ENCODE measurements around the gene IFI30.
A peak's percentile ranks its signal among the peaks of the same experiment; 100 is the strongest.
"Not testable (repeated sequence)": the region's sequence is repeated elsewhere in the genome, so short reads cannot be mapped to it uniquely, and the experiment has no call there.

Gene IFI30

DNA sequence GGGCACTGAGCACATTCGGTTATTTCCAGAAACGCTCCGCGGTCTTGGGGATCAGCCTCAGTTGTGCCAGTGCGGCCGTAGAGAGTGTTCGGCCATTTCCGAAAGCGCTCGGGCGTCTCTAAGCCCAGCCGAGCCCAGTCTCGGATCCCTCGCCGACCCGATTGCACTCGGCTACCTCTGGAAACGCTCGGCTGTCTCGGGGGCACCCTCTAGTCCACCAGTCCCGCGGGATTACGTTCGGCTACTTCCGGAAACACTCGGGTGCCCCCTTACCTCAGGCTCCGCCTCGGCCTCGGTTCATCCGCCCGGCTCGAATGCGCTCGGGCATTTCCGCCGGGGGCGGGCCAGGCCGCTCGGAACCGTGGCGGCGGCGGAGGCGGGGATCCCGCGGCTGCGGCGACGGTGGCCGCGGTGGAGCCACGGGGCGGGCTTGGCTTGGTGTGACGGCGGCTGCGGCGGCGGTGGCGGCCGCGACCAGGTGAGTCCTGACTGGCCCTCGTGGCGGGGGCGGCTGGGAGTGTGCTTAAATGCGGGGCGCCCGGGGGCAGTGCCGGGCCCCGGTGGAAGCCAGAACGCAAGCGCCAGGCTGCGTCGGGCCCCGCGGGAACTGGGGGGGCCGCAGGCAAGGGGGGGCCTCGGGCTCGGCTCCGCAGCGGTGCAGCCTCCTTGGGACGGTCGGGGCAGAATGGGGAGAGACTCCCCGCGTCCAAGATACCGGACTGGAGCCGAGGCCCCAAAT lies 20.6 kb upstream of the IFI30 start, which contains the start of gene PIK3R2:
TSS of gene PIK3R2 (plus strand) at position 347 of the 739 bp plus-strand sequence. CDS start 2,717 bp downstream, outside the sequence.
- DNase-seq (ENCODE audit: low spot score): peak; percentile 96

DNA sequence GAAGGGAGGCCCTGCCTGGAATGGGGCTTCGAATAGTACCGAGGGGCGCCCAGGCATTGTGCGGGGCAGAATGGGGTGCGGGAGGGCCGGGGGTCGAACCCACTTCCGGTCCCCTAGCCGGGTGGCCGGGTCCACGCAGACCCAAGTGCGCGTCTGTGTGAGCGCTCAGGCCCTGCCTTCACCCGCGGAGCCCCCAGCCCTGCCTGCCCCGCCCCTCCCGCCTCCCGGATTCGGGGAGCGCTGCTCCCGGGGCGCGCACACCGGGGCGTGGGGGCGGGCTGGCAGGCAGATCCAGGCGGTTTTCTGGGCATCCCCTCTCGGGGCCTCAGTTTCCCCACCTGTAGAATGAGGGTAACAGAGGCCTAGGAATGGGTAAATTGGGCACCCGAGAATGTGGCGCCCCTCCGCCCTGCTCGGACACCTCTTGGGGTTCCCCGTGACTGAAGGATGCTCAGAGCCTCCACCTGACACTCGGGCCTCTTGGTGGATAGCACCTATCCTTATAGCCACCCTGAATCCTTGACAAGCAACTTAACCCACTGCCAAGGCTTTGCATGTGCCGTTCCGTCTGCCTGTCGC lies 20.0 kb upstream of the IFI30 start:
- peak; percentile 50 for DNase-seq (ENCODE audit: low spot score)

- DNase-seq (ENCODE audit: low spot score): peak; percentile 36
These were observed 18.2 kb upstream of the IFI30 start for GRCh38 chr19:18155095-18156087.

DNA sequence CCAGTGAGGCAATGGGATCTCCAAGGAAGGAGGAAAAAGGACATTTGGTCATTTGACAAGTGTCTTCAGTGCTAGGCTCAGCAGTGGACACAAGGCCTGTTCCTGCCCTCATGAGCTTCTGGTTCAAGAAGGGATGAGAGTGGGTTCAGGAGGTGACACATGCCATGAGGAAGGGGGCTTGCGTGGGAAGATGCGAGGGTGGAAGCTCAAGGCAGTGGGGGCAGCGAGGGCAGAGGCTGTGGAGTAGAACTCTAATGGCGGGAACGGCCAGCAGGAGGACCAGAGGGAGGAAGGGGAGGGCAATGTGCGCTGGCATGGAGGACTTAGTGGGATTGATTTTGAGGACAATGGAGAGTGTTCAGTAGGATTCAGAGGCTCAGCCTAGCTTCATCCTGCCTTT lies 17.3 kb upstream of the IFI30 start:
- no peak for DNase-seq (ENCODE audit: low spot score)

- peak; percentile 98 for DNase-seq (ENCODE audit: low spot score)
These were observed 16.7 kb upstream of the IFI30 start for GRCh38 chr19:18156841-18157464.

DNA sequence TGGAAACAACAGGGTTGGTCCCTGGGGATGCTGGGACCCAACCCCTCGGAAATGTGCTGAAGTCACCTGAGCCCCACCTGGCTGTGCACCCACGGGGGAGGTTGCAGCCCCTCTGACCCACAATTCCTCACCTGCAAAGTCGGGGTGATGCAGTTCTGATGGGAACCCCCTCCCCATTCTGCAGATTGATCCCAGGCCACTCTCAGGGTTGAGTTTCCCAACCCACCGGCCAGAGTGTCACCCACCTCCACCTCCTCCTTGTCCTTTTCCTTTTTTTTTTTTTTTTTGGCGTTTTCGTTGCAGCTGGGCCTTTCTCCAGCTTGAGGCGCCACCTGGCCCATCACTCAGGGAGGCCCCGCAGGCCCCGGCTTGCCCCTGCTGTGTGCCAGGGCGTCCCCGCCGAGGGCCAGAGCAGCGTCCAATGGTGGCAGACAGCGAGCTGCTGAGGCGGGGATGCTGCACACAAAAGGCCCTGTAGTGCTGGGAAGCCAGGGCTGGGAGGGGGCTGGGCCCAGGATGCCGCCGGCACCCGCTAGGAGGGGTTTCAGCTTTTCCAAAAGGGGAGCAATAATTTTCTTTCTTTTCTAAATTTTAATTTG lies 16.0 kb upstream of the IFI30 start:
- DNase-seq (ENCODE audit: low spot score): no peak

GRCh38 chr19:18158467-18158866 lies 15.1 kb upstream of the IFI30 start:
- DNase-seq (ENCODE audit: low spot score): peak; percentile 55

GRCh38 chr19:18159059-18159616 lies 14.5 kb upstream of the IFI30 start:
- DNase-seq (ENCODE audit: low spot score): not testable (repeated sequence)

DNA sequence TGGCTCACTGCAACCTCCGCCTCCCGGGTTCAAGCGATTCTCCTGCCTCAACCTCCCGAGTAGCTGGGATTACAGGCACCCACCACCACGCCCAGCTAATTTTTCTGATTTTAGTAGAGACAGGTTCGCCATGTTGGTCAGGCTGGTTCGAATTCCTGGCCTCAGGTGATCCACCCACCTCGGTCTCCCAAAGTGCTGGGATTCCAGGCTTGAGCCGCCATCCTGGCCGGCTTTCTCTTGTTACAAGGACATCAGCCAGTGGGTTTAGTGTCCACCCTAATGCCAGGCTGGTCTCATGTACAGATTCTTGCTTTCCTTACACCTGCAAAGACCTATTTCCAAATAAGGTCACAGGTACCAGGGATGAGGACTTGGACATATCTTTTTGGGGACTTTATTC lies 13.8 kb upstream of the IFI30 start:
- DNase-seq (ENCODE audit: low spot score): no peak

- DNase-seq (ENCODE audit: low spot score): peak; percentile 75
These were observed 13.1 kb upstream of the IFI30 start for GRCh38 chr19:18160493-18160970.

GRCh38 chr19:18160971-18161635 lies 12.5 kb upstream of the IFI30 start:
- peak; percentile 90 for DNase-seq (ENCODE audit: low spot score)

DNA sequence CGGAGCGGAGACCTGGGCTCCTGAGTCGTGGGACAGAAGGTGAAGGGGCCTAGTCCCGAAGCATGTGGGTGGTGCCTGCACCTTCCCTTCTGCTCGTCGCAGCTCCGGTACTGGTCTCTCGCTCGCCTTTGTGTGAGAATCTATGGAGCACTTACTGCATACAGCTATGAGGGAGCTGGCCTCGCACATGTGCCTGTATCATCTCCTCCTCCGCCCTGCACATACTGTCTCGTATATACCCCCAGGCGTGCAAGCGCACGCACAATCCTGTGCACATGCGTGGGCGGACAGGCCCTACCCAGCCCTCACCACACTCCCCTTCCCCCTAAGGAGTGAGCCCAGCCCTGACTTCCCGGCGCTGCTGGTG lies 12.0 kb upstream of the IFI30 start:
- no peak for DNase-seq (ENCODE audit: low spot score)

GRCh38 chr19:18164072-18164471 lies 9.5 kb upstream of the IFI30 start:
- DNase-seq (ENCODE audit: low spot score): no peak

GRCh38 chr19:18165794-18166544 lies 7.6 kb upstream of the IFI30 start:
- no peak for DNase-seq (ENCODE audit: low spot score)

GRCh38 chr19:18167011-18167410 lies 6.6 kb upstream of the IFI30 start:
- DNase-seq (ENCODE audit: low spot score): no peak

DNA sequence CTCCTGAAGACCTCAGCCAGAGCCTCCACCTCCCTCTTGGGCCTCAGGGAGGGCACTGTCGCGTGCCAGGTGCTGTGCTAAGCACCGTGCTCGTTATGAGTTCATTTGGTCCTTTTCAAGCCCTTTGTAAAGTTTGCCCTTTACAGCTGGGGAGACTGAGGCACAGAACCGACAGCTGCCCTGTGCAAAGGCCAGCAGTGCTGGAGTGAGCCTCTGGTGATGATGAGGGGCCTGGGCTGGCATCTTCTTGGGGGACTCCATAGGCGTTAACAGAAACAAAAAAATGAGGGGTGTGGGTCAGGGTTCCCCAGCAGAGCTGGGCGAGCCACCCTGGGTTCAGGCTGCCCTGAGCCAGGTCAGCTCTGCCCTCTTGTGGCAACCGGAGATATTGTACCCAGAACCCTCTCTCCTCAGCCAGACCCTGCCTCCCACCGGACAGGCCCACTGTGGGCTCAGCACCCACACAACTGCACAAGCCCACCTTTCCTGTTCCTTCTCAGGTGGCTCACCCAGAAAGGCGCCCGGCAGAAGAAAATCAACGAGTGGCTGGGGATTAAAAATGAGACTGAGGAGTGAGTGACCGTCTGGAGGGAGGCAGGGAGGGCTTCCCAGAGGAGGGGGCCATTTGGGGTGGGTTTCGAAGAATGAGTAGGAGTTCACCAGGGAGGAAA lies 5.5 kb upstream of the IFI30 start:
- peak; percentile 72 for DNase-seq (ENCODE audit: low spot score)

GRCh38 chr19:18168673-18169381 lies 4.8 kb upstream of the IFI30 start:
- DNase-seq (ENCODE audit: low spot score): no peak

DNA sequence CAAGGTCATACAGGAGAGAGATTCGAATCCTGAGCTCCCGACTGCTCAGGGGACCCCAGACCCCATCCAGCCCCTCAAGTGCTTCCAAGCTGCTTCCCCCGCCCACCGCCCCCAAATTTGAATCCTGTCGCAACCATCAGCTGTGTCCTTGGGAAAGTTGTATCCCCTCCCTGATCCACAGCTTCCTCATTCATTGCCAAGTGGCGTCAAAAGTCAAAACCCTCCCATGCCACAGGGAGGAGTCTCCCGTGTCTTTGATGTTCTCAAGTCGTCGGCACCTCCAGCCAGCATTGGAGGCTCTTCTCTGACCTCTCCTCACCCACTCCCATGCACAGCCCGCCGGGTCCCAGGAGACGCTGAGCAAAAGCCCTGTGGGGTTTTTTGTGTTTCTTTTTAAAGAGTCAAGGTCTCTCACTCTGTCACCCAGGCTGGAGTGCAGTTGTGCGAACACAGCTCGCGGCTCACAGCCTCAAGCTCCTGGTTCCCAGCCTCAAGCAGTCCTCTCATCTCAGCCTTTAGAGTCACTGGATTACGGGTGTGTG lies 2.8 kb upstream of the IFI30 start:
- DNase-seq (ENCODE audit: low spot score): peak; percentile 2
